Measurements from ENCODE around the gene THOC6. TPM values are rescaled to one million over a fixed set of nuclear protein-coding genes. Genes with fewer than 3 reads are reported as not detected.

THOC6 gene
- polyA plus RNA-seq, 2 of the 4 experiments (the other 2 are of a cell fraction) = 32.5 to 53.2 TPM

- CTCF ChIA-PET = interaction anchor here (0.7 to 6.6 kb wide), 6 partner anchors 9 to 1645 kb away, joined by 3 to 112 read pairs (median 6); no protein-coding TSS in a partner anchor
- ATAC-seq (peak; percentile 21 to 46), FAIRE-seq (peak; percentile 18), DNase-seq (ENCODE audit: low read depth in 1 of 2, low spot score in 1 of 2) (peak; percentile 84 to 93)
- no peaks in the 10 kb centered on the region for H3K9me3 ChIP-seq
- peak overlapping the region; percentile 93 for H3K4me3 ChIP-seq
- peak overlapping the region; percentile 98 to 100 for H3K27ac ChIP-seq
- under 1% methylated on average over 8 of the region's 8 CpGs for WGBS (ENCODE audit: missing lambda C conversion rate)
- H3K4me1 ChIP-seq = peaks cover 24% of the 10 kb centered on the region
- POLR2A ChIA-PET = interaction anchor here (0.6 to 6.2 kb wide), 8 partner anchors 9 to 57 kb away, joined by 3 to 107 read pairs (median 8); no protein-coding TSS in a partner anchor
- peak overlapping the region; percentile 89 for H3K4me2 ChIP-seq
- peak in 1 of 2 experiments; percentile 14; a peak in 4 of 5 replicates for TF ChIP-seq JUN (IDR thresholded peaks at IDR 0.05)
- peak; percentile 69; the same call in 1 of the 2 replicates for TF ChIP-seq PBX3 (IDR thresholded peaks at IDR 0.05)
- TF ChIP-seq SREBF2 (IDR thresholded peaks at IDR 0.05) = no peak
- TF ChIP-seq POLR2AphosphoS2 (conservative IDR thresholded peaks at IDR 0.05; ENCODE audit: low read length) = no peak; the same call in none of the 2 replicates
- TF ChIP-seq KDM1A (IDR thresholded peaks at IDR 0.05; ENCODE audit: low read depth) = no peak
- no peak for TF ChIP-seq REST (IDR thresholded peaks at IDR 0.05)
- no peak for TF ChIP-seq USF2 (IDR thresholded peaks at IDR 0.05)
- TF ChIP-seq ELK1 (IDR thresholded peaks at IDR 0.05; ENCODE audit: low read depth, low read length) = no peak
- no peak for TF ChIP-seq ATOH8 (CRISPR knock-in tag; IDR thresholded peaks at IDR 0.05; ENCODE audit: low read depth)
- no peak for TF ChIP-seq E2F6 (IDR thresholded peaks at IDR 0.05; ENCODE audit: borderline replicate concordance, low read depth)
- peak; percentile 73 for TF ChIP-seq GATA3 (IDR thresholded peaks at IDR 0.05; ENCODE audit: borderline replicate concordance)
- TF ChIP-seq HEYL (CRISPR knock-in tag; IDR thresholded peaks at IDR 0.05) = no peak
- no peak for TF ChIP-seq TP53 (CRISPR knock-in tag; IDR thresholded peaks at IDR 0.05)
- TF ChIP-seq RCOR1 (IDR thresholded peaks at IDR 0.05; ENCODE audit: low read depth, low read length) = no peak
- no peak for TF ChIP-seq HMGXB4 (CRISPR knock-in tag; IDR thresholded peaks at IDR 0.05; ENCODE audit: borderline replicate concordance)
- no peak for TF ChIP-seq RAD21 (conservative IDR thresholded peaks at IDR 0.05 in 1 of 2, IDR thresholded peaks at IDR 0.05 in 1 of 2)
- peak; percentile 90 for TF ChIP-seq JUNB (IDR thresholded peaks at IDR 0.05)
- no peak for TF ChIP-seq ESRRA (IDR thresholded peaks at IDR 0.05; ENCODE audit: borderline replicate concordance, low read length)
- TF ChIP-seq HDAC2 (IDR thresholded peaks at IDR 0.05) = no peak
- no peak for TF ChIP-seq HOXB13 (CRISPR knock-in tag; IDR thresholded peaks at IDR 0.05; ENCODE audit: low read depth)
- TF ChIP-seq MAFK (IDR thresholded peaks at IDR 0.05; ENCODE audit: partially characterized antibody) = no peak
- peak; percentile 30; the same call in 1 of the 2 replicates for TF ChIP-seq MAX (IDR thresholded peaks at IDR 0.05)
- TF ChIP-seq NPAS2 (CRISPR knock-in tag; IDR thresholded peaks at IDR 0.05; ENCODE audit: borderline replicate concordance) = no peak
- TF ChIP-seq MAZ (IDR thresholded peaks at IDR 0.05; ENCODE audit: borderline replicate concordance, low read depth, low read length) = no peak; the same call in 1 of the 2 replicates
- peak; percentile 96 for TF ChIP-seq FOSL2 (IDR thresholded peaks at IDR 0.05)
- TF ChIP-seq FOSL2 (CRISPR knock-in tag; IDR thresholded peaks at IDR 0.05) = peak; percentile 99
- TF ChIP-seq CHD2 (IDR thresholded peaks at IDR 0.05; ENCODE audit: low read length, partially characterized antibody) = peak; percentile 25
- TF ChIP-seq HOXA7 (CRISPR knock-in tag; IDR thresholded peaks at IDR 0.05) = peak; percentile 78; the same call in 1 of the 2 replicates
- TF ChIP-seq EP300 (IDR thresholded peaks at IDR 0.05) = peak; percentile 26 to 57; a peak in 1 of 5 replicates
- TF ChIP-seq NR3C1 (IDR thresholded peaks at IDR 0.05) = no peak
- no peak for TF ChIP-seq EHF (CRISPR knock-in tag; IDR thresholded peaks at IDR 0.05)
These were observed 1.6 kb upstream of the THOC6 start for GRCh38 chr16:3022208-3022683.
